GM12872 (cell line): ENCODE measurements around the gene LGALS1.
A peak's percentile ranks its signal among the peaks of the same experiment; 100 is the strongest.

Experiments used
- TF ChIP-seq, protein P1 (sequence below): IDR thresholded peaks from 3 replicates; pipeline ENCODE4 v1.5.1; 2011; ENCODE audit warnings: low read depth, mild to moderate bottlenecking, low read length, moderate library complexity; ENCODE audit not compliant: insufficient read depth

The LGALS1 gene

DNA sequence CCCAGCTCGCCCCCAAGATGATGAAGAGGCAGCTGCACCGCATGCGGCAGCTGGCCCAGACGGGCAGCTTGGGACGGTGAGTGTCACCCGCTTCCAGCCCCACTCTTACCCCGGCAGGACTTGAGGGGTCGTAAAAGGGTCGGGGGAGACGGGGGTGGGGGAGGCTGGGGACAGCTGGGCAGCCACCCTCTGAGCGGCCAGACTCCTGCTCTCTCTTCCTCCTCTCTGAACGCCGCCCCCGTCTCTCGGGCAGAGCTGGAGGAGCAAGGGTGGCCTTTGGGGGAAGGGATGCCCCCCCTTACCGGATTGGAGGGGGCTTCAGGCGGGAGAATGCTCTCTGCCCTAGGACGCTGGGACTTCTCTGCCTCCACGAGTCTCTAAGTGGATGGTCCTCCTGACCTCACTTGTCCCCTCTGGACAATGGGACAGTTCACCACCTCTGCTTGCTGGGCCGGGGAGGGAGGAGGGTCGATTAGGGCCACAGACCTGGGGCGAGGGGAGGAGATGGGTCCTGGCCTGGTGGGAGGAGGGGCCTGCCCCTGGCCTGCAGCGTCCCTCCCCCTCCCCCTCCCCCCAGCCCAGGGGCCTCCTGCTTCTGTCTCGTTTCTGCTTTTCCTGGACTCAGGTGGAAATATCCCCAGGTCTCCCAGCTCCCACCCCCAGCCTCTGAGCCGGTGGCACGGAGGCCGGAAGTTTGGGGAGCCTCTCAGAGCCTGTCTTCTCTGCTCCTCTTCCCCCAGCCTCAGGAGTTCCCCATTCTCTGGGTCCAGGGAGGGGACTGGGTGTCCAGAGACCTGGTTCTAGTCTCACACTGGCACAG lies 35.5 kb upstream of the LGALS1 start:
- TF ChIP-seq, protein P1, sequence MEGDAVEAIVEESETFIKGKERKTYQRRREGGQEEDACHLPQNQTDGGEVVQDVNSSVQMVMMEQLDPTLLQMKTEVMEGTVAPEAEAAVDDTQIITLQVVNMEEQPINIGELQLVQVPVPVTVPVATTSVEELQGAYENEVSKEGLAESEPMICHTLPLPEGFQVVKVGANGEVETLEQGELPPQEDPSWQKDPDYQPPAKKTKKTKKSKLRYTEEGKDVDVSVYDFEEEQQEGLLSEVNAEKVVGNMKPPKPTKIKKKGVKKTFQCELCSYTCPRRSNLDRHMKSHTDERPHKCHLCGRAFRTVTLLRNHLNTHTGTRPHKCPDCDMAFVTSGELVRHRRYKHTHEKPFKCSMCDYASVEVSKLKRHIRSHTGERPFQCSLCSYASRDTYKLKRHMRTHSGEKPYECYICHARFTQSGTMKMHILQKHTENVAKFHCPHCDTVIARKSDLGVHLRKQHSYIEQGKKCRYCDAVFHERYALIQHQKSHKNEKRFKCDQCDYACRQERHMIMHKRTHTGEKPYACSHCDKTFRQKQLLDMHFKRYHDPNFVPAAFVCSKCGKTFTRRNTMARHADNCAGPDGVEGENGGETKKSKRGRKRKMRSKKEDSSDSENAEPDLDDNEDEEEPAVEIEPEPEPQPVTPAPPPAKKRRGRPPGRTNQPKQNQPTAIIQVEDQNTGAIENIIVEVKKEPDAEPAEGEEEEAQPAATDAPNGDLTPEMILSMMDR = no peak

DNA sequence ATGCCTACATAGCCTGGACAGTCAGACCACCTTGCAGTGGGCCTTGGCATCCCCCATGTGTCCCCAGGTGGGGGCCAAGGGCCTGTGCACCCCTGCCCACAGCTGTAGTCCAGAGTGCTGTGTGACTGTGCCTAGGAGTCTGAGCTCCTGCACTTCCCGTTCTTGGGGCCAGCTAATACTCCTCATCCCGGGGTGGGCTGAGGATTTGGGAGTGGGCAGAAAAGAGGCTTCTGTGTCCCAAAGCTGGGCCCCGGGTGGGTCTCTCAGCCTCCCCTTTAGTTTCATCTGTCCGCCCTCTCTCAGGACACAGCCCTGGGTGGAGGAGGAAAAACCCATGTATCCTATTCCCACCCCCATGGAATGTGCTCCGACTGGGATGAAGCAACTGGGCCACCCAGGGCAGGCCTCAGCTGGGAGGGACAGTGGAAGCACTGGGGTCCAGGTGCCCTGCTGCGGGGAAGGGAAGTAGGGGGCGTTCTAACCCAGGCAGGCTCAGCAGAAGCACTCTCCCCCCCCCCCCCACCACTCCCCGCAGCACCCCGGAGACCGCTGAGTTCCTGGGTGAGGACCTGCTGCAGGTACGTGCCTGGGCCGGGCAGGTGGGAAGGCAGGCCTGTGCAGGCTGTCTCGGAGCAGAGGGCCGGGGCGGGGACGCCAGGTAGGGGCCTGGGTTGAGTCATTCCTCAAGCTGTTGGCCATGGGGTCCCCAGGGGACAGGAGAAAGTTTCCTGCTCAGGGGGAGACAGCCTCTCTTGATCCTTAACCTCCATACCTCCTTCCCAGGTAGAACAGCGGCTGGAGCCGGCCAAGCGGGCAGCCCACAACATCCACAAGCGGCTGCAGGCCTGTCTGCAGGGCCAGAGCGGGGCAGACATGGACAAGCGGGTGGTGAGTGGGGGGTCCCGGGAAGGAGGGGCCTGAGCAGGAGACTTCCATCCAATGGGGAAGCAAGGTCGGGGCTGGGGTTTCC lies 34.6 kb upstream of the LGALS1 start:
- TF ChIP-seq, protein P1 = no peak

DNA sequence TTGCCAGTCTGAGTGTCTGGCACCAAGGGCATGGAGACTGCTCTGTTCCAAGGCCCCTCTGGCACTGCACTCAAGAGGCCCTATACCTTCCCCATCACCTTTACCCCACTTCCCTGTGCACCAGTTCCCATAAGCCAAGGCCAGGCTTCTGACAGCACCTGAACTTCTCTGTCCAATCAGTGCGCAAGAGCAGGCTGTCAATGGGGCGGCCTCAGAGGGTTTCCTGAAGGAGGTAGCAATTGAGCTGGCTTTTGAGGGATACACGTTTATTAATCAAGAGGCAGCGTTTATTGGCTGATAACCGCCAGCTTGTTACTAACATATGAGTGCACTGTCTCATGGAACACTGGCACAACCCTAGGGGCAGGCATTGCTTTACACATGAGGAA lies 33.9 kb upstream of the LGALS1 start:
- TF ChIP-seq, protein P1 = no peak

DNA sequence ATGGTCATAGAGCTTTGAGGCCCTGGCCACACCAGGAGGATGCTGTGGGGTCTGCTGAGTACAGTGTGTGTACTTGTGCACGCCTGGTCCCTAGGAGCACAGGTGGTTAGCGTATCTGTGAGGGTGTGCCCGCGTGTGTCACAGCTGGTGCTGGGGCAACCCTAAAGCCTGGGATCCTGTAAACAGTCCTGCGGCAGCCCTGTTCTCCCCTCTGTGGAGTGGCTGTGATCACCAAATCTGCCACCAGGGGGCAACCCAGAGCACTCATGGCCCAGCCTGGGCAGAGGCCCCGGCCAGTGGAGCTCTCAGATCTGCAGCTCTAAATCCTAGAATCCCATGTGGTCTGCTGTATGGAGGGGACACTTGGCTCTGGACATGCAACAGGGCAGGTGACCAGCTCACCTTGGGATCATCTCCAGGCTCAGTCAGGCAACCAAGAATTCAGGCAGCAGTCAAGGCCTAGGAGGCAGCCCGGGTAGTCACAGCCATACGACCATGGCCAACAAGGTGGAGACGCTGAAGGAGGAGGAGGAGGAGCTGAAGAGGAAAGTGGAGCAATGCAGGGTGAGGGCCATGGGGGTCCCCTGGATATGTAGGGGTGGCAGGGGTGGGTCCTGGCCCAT lies 32.1 kb upstream of the LGALS1 start:
- TF ChIP-seq, protein P1 = peak; percentile 96

DNA sequence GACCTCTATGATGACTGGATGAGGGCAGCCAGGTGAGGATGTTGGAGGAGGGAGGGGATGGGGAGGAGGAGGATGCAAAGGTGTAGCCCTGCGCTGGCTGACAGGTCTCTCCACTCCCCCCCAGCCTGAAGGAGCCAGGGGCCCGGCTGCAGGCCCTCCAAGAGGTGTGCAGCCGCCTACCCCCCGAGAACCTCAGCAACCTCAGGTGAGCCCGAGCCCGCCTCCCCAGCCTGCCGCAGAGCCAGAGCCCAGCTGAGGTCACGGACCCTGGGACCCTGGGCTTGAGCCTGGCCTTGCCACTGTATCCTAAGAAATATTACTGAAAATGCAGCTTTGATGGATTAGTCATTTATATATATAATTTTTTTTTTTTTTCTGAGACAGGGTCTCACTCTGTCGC lies 28.1 kb upstream of the LGALS1 start:
- TF ChIP-seq, protein P1 = no peak

- TF ChIP-seq, protein P1 = no peak
Observed at GRCh38 chr22:37647928-37648327, 27.5 kb upstream of the LGALS1 start.
